Measurements from ENCODE around the gene COL20A1.

COL20A1 gene

GRCh38 chr20:63363013-63363957 lies 70.3 kb downstream of the COL20A1 start:
- Histone ChIP-seq H3K4me1 (ENCODE audit: control insufficient read depth in 1 of 2, insufficient read depth in 1 of 2, low read depth in 1 of 2, low read length in 1 of 2) (no peaks in the 10 kb centered on the region), H3K36me3 (no peaks in the 10 kb centered on the region), H3K27me3 (peaks cover 65% of the 10 kb centered on the region), H3K27ac (no peak overlapping the region), H3K4me3 (ENCODE audit: low read depth in 1 of 2, low read length in 1 of 2) (no peak overlapping the region), H3K9me3 (no peaks in the 10 kb centered on the region)
- TF ChIP-seq CTCF (IDR thresholded peaks at IDR 0.05) = no peak

GRCh38 chr20:63363981-63364561 lies 71.1 kb downstream of the COL20A1 start:
- Histone ChIP-seq H3K4me3 (ENCODE audit: low read depth in 1 of 2, low read length in 1 of 2) (no peak overlapping the region), H3K27ac (no peak overlapping the region), H3K36me3 (no peaks in the 10 kb centered on the region), H3K9me3 (no peaks in the 10 kb centered on the region), H3K27me3 (peaks cover 57% of the 10 kb centered on the region), H3K4me1 (ENCODE audit: control insufficient read depth in 1 of 2, insufficient read depth in 1 of 2, low read depth in 1 of 2, low read length in 1 of 2) (no peaks in the 10 kb centered on the region)
- TF ChIP-seq CTCF (IDR thresholded peaks at IDR 0.05) = no peak

DNA sequence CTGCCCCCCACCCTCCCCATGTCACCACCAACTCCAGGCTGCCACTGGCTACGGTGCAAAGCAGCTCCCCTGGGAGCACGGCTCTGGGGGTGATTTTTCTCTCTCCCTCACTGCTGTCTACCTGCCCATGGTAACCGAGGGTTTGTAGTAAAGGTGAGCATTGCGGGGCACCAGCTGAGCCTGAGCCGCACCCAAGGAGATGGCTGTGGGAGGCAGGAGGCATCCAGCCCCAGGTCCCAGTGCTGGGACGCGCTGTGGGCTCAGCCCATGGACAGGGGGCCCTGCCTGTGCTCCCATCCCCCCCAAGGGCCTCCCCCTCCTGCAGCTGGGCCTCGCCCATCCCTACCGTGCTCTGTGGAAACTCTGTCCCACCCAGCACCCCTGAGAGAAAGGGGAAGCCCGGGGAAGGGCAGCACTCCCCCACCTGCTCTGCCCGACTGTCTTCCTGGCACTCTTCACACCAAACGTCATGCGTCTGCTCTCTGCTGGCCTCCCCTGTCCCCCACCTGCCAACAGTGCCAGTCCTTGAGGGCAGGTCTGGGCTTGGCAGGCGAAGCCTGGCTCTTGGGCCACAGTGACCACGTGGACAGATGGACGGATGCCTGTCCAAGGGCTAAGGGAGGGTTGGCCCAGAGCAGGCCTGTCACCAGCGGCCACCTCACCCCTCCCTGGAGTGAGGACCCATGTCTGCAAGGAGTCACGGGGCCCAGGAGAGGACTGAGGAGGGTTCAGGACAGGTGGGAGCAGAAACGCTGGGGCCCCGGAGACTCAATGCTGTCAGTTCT lies 72.0 kb downstream of the COL20A1 start:
- TF ChIP-seq CTCF (IDR thresholded peaks at IDR 0.05) = no peak
- H3K4me3 ChIP-seq (ENCODE audit: low read depth in 1 of 2, low read length in 1 of 2) = no peak overlapping the region
- H3K27me3 ChIP-seq = peaks cover 48% of the 10 kb centered on the region

DNA sequence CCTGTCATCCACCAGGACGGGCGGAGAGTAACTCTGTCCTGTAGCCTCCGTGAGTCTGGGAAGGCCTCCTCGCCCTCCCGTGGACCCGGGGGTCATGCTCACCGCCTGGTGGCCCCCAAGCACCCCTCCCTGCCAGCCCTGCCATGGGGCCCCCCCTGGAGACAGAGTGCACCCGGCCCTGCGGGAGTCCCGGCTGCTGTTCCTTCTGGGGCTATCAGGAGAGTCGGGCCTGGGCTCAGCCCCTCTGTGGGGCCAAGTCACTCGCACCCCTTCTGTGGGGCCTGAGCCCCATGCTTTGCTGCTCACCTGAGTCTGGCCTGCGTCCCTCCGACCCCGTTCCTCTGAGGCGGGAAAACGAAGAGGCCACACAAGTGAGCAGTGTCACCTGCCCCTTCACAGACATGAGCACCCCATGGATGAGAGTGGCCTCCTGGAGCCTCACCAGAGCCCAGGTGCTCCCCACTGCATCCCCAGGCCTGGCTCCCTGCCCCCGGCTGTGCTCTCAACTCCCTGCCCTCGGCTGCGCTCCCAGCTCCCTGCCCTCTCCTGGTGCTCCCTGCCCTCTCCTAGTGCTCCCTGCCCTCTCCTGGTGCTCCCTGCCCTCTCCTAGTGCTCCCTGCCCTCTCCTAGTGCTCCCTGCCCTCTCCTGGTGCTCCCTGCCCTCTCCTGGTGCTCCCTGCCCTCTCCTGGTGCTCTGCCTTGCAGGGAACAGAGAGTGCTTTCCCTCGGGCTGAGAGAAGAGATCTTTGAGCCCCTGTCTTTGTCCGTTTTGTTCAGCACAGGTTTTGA lies 72.8 kb downstream of the COL20A1 start:
- no peaks in the 10 kb centered on the region for H3K36me3 ChIP-seq
- no peak for TF ChIP-seq CTCF (IDR thresholded peaks at IDR 0.05)
- H3K4me3 ChIP-seq (ENCODE audit: low read depth in 1 of 2, low read length in 1 of 2) = no peak overlapping the region
- no peaks in the 10 kb centered on the region for H3K4me1 ChIP-seq (ENCODE audit: control insufficient read depth in 1 of 2, insufficient read depth in 1 of 2, low read depth in 1 of 2, low read length in 1 of 2)
- no peaks in the 10 kb centered on the region for H3K9me3 ChIP-seq
- peaks cover 40% of the 10 kb centered on the region for H3K27me3 ChIP-seq
- no peak overlapping the region for H3K27ac ChIP-seq

More for the DNA sequence above, 72.0 kb downstream of the COL20A1 start:
- Histone ChIP-seq H3K9me3 (no peaks in the 10 kb centered on the region), H3K4me1 (ENCODE audit: control insufficient read depth in 1 of 2, insufficient read depth in 1 of 2, low read depth in 1 of 2, low read length in 1 of 2) (no peaks in the 10 kb centered on the region), H3K36me3 (no peaks in the 10 kb centered on the region), H3K27ac (no peak overlapping the region)
